ENCODE data around the gene SGCE. TPM values are rescaled to one million over a fixed set of nuclear protein-coding genes. Genes with fewer than 3 reads are reported as not detected.

The SGCE gene
- total RNA-seq, 5 donors from 2014 or later (not counting 1 experiment from before 2014, with no cell fraction given): 0.58 to 2.2 (median 1.9) TPM

DNA sequence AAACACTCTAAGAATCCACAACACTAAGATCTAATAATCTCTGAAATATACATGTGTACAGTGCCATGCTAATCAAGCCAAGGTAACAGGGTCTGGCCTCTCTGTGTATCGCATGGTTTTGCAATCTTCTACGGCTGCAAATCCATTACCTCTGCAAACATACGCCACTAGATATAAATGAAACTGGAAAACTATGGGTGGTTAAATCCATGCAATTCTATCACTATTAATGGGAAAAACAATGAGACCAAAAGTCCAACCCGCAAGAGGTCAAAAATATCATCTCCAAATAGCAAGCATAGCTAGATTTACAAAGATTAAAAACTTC, 23.0 kb downstream of the SGCE start:
- DNase-seq: no peak
- Histone ChIP-seq H3K27ac (ENCODE audit: low read length) (no peak overlapping the region), H3K4me3 (ENCODE audit: control insufficient read depth in 1 of 2, extremely low read depth in 1 of 2, low read length in 1 of 2) (no peak overlapping the region), H3K36me3 (ENCODE audit: control insufficient read depth in 2 of 2, extremely low read depth in 1 of 2, insufficient read depth in 1 of 2, low read length in 1 of 2) (no peaks in the 10 kb centered on the region), H3K4me1 (ENCODE audit: control insufficient read depth in 1 of 2, extremely low read depth in 1 of 2, insufficient read depth in 2 of 2, low read length in 2 of 2) (no peaks in the 10 kb centered on the region), H3K9me3 (no peaks in the 10 kb centered on the region), H3K27me3 (replicated peaks in 1 of 2; ENCODE audit: control insufficient read depth in 2 of 2, extremely low read depth in 1 of 2, insufficient read depth in 2 of 2, low read length in 1 of 2) (no peaks in the 10 kb centered on the region)
- CTCF ChIA-PET: interaction anchor here in 1 of 2 donors (0.7 kb wide), 1 partner anchor 45 kb away, joined by 4 read pairs; no protein-coding TSS in a partner anchor
- no peak overlapping the region for H3K4me3 Mint-ChIP-seq
- no peaks in the 10 kb centered on the region for H3K36me3 Mint-ChIP-seq
- no peaks in the 10 kb centered on the region for H3K4me1 Mint-ChIP-seq
- POLR2A ChIA-PET: interaction anchor here (0.6 to 0.9 kb wide), 2 partner anchors 9 kb away, joined by 3 read pairs; no protein-coding TSS in a partner anchor
- ATAC-seq (replicated peaks in 1 of 4): no peak
- WGBS (ENCODE audit: insufficient coverage): no CpG with 5 or more reads among the region's 4 CpGs
- no peak overlapping the region for H3K27ac Mint-ChIP-seq
- H3K9me3 Mint-ChIP-seq: no peaks in the 10 kb centered on the region
- peaks cover 20 to 43% of the 10 kb centered on the region in 2 donors for H3K27me3 Mint-ChIP-seq

DNA sequence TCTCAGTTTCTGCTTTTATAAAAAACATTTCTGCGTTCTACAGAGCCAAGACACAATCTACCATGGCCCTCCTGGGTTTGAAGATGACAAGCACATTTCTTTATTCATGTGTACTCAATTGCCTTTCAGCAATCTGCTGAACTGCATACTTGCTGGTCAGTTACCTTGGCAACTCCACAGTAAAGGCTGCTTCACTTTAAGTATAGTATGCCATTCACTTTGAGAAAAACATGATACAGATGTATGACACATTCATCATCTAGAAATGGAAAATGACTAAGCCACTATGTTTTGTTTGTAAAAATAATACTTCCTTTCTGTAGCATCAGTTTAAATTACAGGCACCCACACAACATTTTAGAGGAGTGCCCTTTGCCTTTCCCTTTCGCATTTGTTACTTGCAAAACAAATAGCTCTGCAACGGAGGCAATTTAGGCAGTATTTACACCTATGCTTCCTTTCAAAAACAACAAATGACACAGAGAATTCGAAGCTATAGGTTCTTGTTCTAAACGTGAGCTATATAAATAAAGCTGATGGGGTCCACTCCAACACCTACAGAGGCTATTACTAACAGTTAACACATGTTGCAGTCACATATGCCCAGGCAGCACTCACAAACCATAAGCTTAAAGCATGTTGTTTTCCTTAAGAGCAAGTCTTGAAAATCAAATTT, 23.5 kb downstream of the SGCE start:
- no peak for DNase-seq
- H3K9me3 Mint-ChIP-seq: no peaks in the 10 kb centered on the region
- no peaks in the 10 kb centered on the region for H3K27me3 ChIP-seq (replicated peaks in 1 of 2; ENCODE audit: control insufficient read depth in 2 of 2, extremely low read depth in 1 of 2, insufficient read depth in 2 of 2, low read length in 1 of 2)
- no peak overlapping the region for H3K4me3 Mint-ChIP-seq
- H3K4me3 ChIP-seq (ENCODE audit: control insufficient read depth in 1 of 2, extremely low read depth in 1 of 2, low read length in 1 of 2): no peak overlapping the region
- CTCF ChIA-PET: no interaction called here
- H3K36me3 Mint-ChIP-seq: no peaks in the 10 kb centered on the region
- no peak overlapping the region for H3K27ac Mint-ChIP-seq
- 82% methylated on average over 1 of the region's 5 CpGs for WGBS (ENCODE audit: insufficient coverage)
- no peaks in the 10 kb centered on the region for H3K9me3 ChIP-seq
- no peak for ATAC-seq (replicated peaks in 1 of 4)
- H3K36me3 ChIP-seq (ENCODE audit: control insufficient read depth in 2 of 2, extremely low read depth in 1 of 2, insufficient read depth in 1 of 2, low read length in 1 of 2): no peaks in the 10 kb centered on the region
- no peaks in the 10 kb centered on the region for H3K4me1 ChIP-seq (ENCODE audit: control insufficient read depth in 1 of 2, extremely low read depth in 1 of 2, insufficient read depth in 2 of 2, low read length in 2 of 2)
- H3K27ac ChIP-seq (ENCODE audit: low read length): no peak overlapping the region
- H3K27me3 Mint-ChIP-seq: peaks cover 16 to 41% of the 10 kb centered on the region in 2 donors
- no peaks in the 10 kb centered on the region for H3K4me1 Mint-ChIP-seq
- POLR2A ChIA-PET: interaction anchor here in 1 of 2 donors (0.9 kb wide), 1 partner anchor 9 kb away, joined by 3 read pairs; no protein-coding TSS in a partner anchor

DNA sequence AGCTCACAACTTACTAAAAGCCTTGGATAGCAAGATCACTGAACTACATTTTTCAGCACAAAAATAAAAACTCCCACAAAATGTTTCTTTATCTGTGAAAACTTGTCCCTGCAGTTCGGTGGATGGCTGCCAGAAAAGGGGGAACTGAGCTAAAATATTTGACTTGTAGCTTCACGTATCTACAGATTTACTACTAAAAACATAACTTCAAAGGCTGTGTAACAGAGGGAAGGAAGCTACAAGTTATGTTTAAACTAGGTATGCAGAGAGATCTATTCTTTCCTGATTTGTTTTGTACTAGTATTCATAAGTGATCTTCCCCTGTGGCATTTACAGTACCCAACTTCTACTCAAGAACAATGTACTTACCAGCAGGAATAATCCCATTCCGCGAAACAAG, 25.1 kb downstream of the SGCE start:
- ATAC-seq (replicated peaks in 1 of 4) (no peak), DNase-seq (no peak)
- no peak overlapping the region for H3K4me3 ChIP-seq (ENCODE audit: control insufficient read depth in 1 of 2, extremely low read depth in 1 of 2, low read length in 1 of 2)
- no peak overlapping the region for H3K27ac Mint-ChIP-seq
- H3K36me3 ChIP-seq (ENCODE audit: control insufficient read depth in 2 of 2, extremely low read depth in 1 of 2, insufficient read depth in 1 of 2, low read length in 1 of 2): no peaks in the 10 kb centered on the region
- no peaks in the 10 kb centered on the region for H3K9me3 ChIP-seq
- H3K27ac ChIP-seq (ENCODE audit: low read length): no peak overlapping the region
- ChIA-PET POLR2A (no interaction called here), CTCF (no interaction called here)
- no peaks in the 10 kb centered on the region for H3K4me1 ChIP-seq (ENCODE audit: control insufficient read depth in 1 of 2, extremely low read depth in 1 of 2, insufficient read depth in 2 of 2, low read length in 2 of 2)
- no peaks in the 10 kb centered on the region for H3K27me3 ChIP-seq (replicated peaks in 1 of 2; ENCODE audit: control insufficient read depth in 2 of 2, extremely low read depth in 1 of 2, insufficient read depth in 2 of 2, low read length in 1 of 2)
- H3K36me3 Mint-ChIP-seq: no peaks in the 10 kb centered on the region
- H3K27me3 Mint-ChIP-seq: peaks cover 11 to 36% of the 10 kb centered on the region in 2 donors
- no peaks in the 10 kb centered on the region for H3K4me1 Mint-ChIP-seq
- no peak overlapping the region for H3K4me3 Mint-ChIP-seq
- no CpG with 5 or more reads among the region's 4 CpGs for WGBS (ENCODE audit: insufficient coverage)
- H3K9me3 Mint-ChIP-seq: no peaks in the 10 kb centered on the region

DNA sequence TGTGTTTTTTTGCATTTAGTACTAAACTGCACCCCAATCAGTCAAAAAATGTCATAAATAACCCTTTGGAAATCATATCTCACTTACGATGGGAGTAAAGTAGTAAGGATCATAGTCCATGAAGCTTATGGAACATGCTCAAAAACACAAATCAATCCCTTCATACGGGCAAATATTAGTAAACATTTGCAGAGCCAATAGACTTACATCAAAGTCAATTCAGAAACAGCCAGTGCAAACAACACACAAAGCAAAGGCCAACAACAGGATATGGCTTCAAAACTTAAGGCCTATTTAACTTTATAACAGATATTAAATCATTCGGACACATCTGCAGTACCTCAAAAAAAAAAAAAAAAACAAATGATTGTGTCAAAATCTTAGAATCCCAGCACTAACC, 32.1 kb downstream of the SGCE start:
- 89% methylated on average over 1 of the region's 3 CpGs for WGBS (ENCODE audit: insufficient coverage)
- no peak overlapping the region for H3K27ac Mint-ChIP-seq
- H3K27me3 Mint-ChIP-seq: peaks cover 8 to 12% of the 10 kb centered on the region in 2 donors
- no peak overlapping the region for H3K4me3 Mint-ChIP-seq
- Histone ChIP-seq H3K27me3 (replicated peaks in 1 of 2; ENCODE audit: control insufficient read depth in 2 of 2, extremely low read depth in 1 of 2, insufficient read depth in 2 of 2, low read length in 1 of 2) (no peaks in the 10 kb centered on the region), H3K9me3 (no peaks in the 10 kb centered on the region), H3K4me3 (ENCODE audit: control insufficient read depth in 1 of 2, extremely low read depth in 1 of 2, low read length in 1 of 2) (no peak overlapping the region), H3K27ac (ENCODE audit: low read length) (no peak overlapping the region), H3K36me3 (ENCODE audit: control insufficient read depth in 2 of 2, extremely low read depth in 1 of 2, insufficient read depth in 1 of 2, low read length in 1 of 2) (no peaks in the 10 kb centered on the region), H3K4me1 (ENCODE audit: control insufficient read depth in 1 of 2, extremely low read depth in 1 of 2, insufficient read depth in 2 of 2, low read length in 2 of 2) (no peaks in the 10 kb centered on the region)
- ATAC-seq (replicated peaks in 1 of 4) (no peak), DNase-seq (no peak)
- CTCF ChIA-PET: no interaction called here
- peaks cover 0 to 8% (median 3%) of the 10 kb centered on the region in 3 donors for H3K4me1 Mint-ChIP-seq
- no peaks in the 10 kb centered on the region for H3K36me3 Mint-ChIP-seq
- POLR2A ChIA-PET: no interaction called here
- no peaks in the 10 kb centered on the region for H3K9me3 Mint-ChIP-seq

DNA sequence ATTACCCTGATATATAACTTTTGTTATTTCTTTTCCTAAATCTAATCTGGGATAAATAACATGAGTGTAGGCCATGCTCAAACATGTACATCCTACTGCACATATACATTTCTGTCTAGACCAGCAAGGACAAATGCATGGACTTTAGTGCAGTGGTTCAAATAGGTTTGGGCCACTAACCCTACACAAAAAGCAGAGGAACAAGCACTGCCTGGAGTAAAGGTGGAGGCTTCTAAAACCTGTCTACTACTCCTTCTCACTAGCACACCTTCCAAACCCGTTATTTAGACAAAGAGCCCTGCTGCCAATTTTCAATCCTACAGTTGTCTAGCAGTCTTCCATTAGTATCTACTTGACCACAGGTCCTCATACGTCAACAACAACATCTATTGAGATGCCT, 34.8 kb downstream of the SGCE start:
- no peak overlapping the region for H3K4me3 ChIP-seq (ENCODE audit: control insufficient read depth in 1 of 2, extremely low read depth in 1 of 2, low read length in 1 of 2)
- DNase-seq (no peak), ATAC-seq (replicated peaks in 1 of 4) (no peak)
- ChIA-PET POLR2A (no interaction called here), CTCF (no interaction called here)
- no peaks in the 10 kb centered on the region for H3K27me3 ChIP-seq (replicated peaks in 1 of 2; ENCODE audit: control insufficient read depth in 2 of 2, extremely low read depth in 1 of 2, insufficient read depth in 2 of 2, low read length in 1 of 2)
- H3K27me3 Mint-ChIP-seq: no peaks in the 10 kb centered on the region
- H3K9me3 Mint-ChIP-seq: no peaks in the 10 kb centered on the region
- H3K4me3 Mint-ChIP-seq: no peak overlapping the region
- H3K36me3 ChIP-seq (ENCODE audit: control insufficient read depth in 2 of 2, extremely low read depth in 1 of 2, insufficient read depth in 1 of 2, low read length in 1 of 2): no peaks in the 10 kb centered on the region
- no CpG with 5 or more reads among the region's 2 CpGs for WGBS (ENCODE audit: insufficient coverage)
- no peak overlapping the region for H3K27ac Mint-ChIP-seq
- H3K4me1 ChIP-seq (ENCODE audit: control insufficient read depth in 1 of 2, extremely low read depth in 1 of 2, insufficient read depth in 2 of 2, low read length in 2 of 2): no peaks in the 10 kb centered on the region
- peaks cover 0 to 8% (median 3%) of the 10 kb centered on the region in 3 donors for H3K4me1 Mint-ChIP-seq
- no peak overlapping the region for H3K27ac ChIP-seq (ENCODE audit: low read length)
- no peaks in the 10 kb centered on the region for H3K36me3 Mint-ChIP-seq
- no peaks in the 10 kb centered on the region for H3K9me3 ChIP-seq

DNA sequence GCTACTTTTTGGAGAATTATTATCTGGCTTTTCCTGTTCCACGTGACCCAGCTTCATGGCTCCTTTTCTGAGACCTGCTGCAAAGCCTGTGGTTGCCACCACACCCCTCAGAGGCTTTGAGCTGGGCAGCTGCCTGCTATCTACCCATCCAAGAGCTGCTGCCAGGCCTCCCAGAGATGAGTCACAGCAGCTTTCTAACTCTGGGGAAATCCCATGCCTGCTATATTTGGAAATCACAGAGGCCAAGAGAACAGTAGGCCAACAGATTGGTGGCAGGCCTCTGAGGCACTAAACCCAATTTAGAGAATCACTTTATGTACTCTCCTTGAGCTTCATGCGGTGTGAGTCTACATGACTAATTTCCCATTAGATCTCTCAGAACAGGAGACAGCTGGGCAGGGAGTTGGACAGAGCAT, 35.2 kb downstream of the SGCE start:
- no peaks in the 10 kb centered on the region for H3K9me3 Mint-ChIP-seq
- no peak overlapping the region for H3K4me3 Mint-ChIP-seq
- Histone ChIP-seq H3K27ac (ENCODE audit: low read length) (no peak overlapping the region), H3K27me3 (replicated peaks in 1 of 2; ENCODE audit: control insufficient read depth in 2 of 2, extremely low read depth in 1 of 2, insufficient read depth in 2 of 2, low read length in 1 of 2) (no peaks in the 10 kb centered on the region), H3K4me1 (ENCODE audit: control insufficient read depth in 1 of 2, extremely low read depth in 1 of 2, insufficient read depth in 2 of 2, low read length in 2 of 2) (no peaks in the 10 kb centered on the region), H3K4me3 (ENCODE audit: control insufficient read depth in 1 of 2, extremely low read depth in 1 of 2, low read length in 1 of 2) (no peak overlapping the region), H3K36me3 (ENCODE audit: control insufficient read depth in 2 of 2, extremely low read depth in 1 of 2, insufficient read depth in 1 of 2, low read length in 1 of 2) (no peaks in the 10 kb centered on the region), H3K9me3 (no peaks in the 10 kb centered on the region)
- DNase-seq (peak in 3 of 35 experiments; percentile 1 to 12 (median 1)), ATAC-seq (replicated peaks in 1 of 4) (peak in 2 of 4 experiments; percentile 46 to 65)
- ChIA-PET POLR2A (no interaction called here), CTCF (no interaction called here)
- WGBS (ENCODE audit: insufficient coverage): 13% methylated on average over 2 of the region's 2 CpGs
- no peaks in the 10 kb centered on the region for H3K27me3 Mint-ChIP-seq
- H3K27ac Mint-ChIP-seq: no peak overlapping the region
- peaks cover 0 to 8% (median 3%) of the 10 kb centered on the region in 3 donors for H3K4me1 Mint-ChIP-seq
- no peaks in the 10 kb centered on the region for H3K36me3 Mint-ChIP-seq

All from T-cell (primary cell).